Dermis microvascular lymphatic vessel endothelial cell (primary cell): Measurements from ENCODE around the gene CDK17. TPM values are rescaled to one million over a fixed set of nuclear protein-coding genes. Genes with fewer than 3 reads are reported as not detected.

Experiments used
- DNase-seq, 2 donors: peaks; one replicate each; pipeline versions ENCODE4 v3.0.0 to v3.0.0-alpha.2; 2010; ENCODE audit warnings: low read depth in 2 of 2
- total RNA-seq: library from RNA; depleted of rRNA; stranded (reverse); fragments of >200 nt; gene quantifications from 2 replicates; pipeline ENCODE4 v1.2.1, GENCODE V29; 2014

The CDK17 gene
- total RNA-seq, 1 donor from 2014 or later = 99.9 TPM

GRCh38 chr12:96240656-96241055, 159.6 kb downstream of the CDK17 start:
- DNase-seq = no peak

GRCh38 chr12:96239711-96240635, 160.3 kb downstream of the CDK17 start:
- DNase-seq = no peak

- no peak for DNase-seq
These were observed 161.7 kb downstream of the CDK17 start for GRCh38 chr12:96238336-96239047.

GRCh38 chr12:96237465-96238077, 162.7 kb downstream of the CDK17 start:
- DNase-seq = peak in 1 of 2 donors; percentile 93

- no peak for DNase-seq
These were observed 163.2 kb downstream of the CDK17 start for GRCh38 chr12:96237035-96237434.

GRCh38 chr12:96236221-96236822, 163.9 kb downstream of the CDK17 start:
- DNase-seq = no peak

- DNase-seq = peak in 1 of 2 donors; percentile 61
These were observed 164.8 kb downstream of the CDK17 start for GRCh38 chr12:96235484-96235826.

GRCh38 chr12:96234591-96235483, 165.4 kb downstream of the CDK17 start:
- DNase-seq = no peak

GRCh38 chr12:96233939-96234461, 166.2 kb downstream of the CDK17 start:
- peak; percentile 88 to 93 for DNase-seq

GRCh38 chr12:96233168-96233567, 167.1 kb downstream of the CDK17 start:
- DNase-seq = no peak

- no peak for DNase-seq
These were observed 169.6 kb downstream of the CDK17 start for GRCh38 chr12:96230646-96231045.

- DNase-seq = no peak
These were observed 171.5 kb downstream of the CDK17 start for GRCh38 chr12:96228566-96229248.

Other genes starting within 250 kb of the CDK17 start
- 50.2 and 67.6 TPM in 2 replicates for gene ELK3, start 206.1 kb downstream of the CDK17 start, total RNA-seq
- 6.2 and 9.2 TPM in 2 replicates for gene CFAP54, start 89.1 kb upstream of the CDK17 start, total RNA-seq